Eye (tissue), 1 donor: ENCODE results near the gene TIMP2.

Experiments
- DNase-seq: peaks from one replicate; pipeline ENCODE4 v3.0.0-alpha.2; 2015

The TIMP2 gene

GRCh38 chr17:78804777-78805176 lies 120.4 kb downstream of the TIMP2 start:
- no peak for DNase-seq

- DNase-seq, result no peak
These were observed 121.9 kb downstream of the TIMP2 start for GRCh38 chr17:78803186-78803845.
